GM18526 (cell line): ENCODE measurements around the gene GNG7.

Source experiments
- POLR2A ChIP-seq: IDR thresholded peaks from 3 replicates; pipeline ENCODE4 v1.6.1; 2011; ENCODE audit not compliant: insufficient read length; ENCODE audit errors: extremely low read depth

The GNG7 gene

DNA sequence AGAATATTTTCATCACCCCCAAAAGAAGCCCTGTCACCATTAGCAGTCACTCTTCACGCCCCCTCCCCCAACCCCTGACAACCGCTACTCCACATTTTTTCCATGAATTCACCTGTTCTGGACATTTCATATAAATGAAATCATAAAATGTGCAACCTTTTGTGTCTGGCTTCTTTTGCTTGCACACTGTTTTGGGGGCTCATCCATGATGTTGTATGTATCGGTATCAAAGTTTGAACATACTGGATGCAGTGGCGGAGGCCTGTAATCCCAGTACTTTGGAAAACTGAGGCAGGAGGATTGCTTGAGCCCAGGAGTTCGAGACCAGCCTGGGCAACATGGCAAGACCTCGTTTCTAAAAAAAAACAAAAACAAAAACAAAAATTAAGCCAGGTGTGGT lies 219.4 kb downstream of the GNG7 start:
- TF ChIP-seq POLR2A, result no peak

DNA sequence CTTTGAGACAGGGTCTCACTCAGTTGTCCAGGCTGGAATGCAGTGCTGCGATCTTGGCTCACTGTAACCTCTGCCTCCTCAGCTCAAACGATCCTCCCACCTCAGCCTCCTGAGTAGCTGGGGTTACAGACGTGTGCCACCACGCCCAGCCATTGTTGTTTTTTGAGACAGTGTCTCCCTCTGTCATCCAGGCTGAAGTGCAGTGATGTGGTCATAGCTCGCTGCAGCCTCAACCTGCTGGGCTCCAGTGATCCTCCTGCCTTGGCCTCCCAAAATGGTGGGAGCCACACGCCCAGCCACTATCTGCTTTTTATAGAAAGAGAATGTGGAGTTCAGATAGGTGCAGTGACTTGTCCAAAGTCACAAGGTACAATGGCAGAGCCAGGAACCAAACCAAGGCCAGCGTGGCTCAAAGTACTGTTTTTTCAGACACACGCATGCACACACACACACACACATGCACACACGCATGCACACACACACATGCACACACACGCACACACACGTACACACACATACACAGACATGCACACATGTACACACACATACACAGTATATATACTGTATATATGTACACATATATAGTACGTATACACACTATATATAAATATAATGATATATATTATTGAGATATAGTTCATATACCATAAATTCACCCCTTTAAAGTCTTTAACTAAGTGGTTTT lies 220.0 kb downstream of the GNG7 start:
- no peak for TF ChIP-seq POLR2A

DNA sequence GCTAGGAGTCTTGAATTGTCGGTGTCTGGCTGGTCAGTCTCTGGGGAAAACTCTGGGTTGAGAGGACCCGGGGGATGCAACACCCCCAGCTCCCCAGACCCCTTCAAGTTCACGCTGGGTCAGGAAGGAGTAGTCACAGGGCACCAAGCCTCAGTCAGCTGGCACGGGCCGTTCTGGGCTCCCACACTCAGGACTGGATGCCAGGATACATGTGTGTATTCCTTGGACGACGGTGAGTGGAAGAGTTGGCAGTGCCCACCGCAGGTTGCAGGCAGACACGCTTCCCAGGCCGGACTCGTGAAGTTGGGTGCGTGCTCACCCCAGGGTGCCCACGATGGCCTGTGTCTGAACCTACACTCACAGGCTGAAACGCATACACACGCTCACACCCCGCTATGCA lies 221.0 kb downstream of the GNG7 start:
- no peak for TF ChIP-seq POLR2A

DNA sequence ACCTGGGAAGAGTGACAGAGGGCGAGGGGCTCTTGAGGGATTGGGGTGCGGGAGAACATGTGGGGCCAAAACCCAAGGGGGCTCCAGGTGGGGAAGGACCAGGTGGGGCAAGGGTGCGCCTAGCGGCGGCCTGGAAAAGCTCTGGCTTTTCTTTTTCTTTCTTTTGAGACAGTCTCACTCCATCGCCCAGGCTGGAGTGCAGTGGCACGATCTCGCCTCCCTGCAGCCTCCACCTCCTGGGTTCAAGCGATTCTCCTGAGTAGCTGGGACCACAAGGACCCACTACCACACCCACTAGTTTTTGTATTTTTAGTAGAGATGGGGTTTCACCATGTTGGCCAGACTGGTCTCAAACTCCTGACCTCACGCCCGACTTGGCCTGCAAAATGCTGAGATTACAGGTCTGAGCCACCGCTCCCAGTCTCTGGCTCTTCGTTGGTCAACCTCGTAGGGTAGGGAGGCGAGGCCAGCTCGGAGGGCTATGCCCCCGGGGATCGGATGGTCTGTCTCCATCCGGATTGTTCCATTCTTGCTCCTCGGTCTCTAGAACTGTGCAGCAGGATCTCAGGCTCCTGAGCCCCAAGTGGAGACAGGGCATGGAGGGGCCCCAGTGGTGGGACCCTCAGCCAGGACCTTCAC lies 222.8 kb downstream of the GNG7 start:
- TF ChIP-seq POLR2A, result no peak

DNA sequence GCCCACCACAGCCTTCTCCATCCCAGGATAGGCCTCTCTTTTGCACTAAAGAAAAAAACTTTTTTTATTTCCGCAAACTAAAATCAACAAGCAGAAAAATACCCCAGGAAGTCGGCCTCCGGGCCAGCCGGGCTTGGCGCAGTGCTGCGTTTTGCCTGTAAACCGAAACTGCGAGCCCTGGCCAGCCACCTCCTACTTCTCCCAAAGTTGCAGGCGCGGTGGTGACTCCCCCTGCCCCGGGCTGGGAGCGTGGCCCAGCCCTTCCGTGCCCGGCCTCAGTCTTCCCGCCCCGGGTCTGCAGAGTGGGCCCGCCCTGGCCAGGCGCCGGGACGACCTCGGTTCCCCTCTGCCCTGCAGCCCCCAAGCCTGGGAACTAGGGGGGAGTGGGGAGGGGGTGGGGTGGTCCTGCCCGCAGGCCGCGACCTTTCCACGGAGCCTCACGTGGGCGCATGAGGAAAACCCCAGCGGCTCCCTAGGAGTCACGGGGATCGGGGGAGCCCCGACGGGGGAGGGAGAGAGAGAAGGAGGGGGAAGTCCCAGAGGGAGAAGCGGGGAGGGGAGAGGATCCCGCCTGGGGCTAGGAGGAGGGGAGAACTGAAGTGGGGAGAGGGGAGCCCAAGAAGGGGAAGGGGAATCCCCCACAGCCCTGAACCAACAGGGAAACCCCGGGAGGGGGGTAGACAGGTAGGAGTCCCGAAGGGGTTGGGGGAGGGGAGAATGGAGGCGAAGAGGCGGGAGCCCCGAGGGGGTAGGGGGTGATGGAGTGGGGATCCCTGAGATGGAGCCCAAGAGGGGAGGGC lies 223.5 kb downstream of the GNG7 start:
- TF ChIP-seq POLR2A, result peak; percentile 46

DNA sequence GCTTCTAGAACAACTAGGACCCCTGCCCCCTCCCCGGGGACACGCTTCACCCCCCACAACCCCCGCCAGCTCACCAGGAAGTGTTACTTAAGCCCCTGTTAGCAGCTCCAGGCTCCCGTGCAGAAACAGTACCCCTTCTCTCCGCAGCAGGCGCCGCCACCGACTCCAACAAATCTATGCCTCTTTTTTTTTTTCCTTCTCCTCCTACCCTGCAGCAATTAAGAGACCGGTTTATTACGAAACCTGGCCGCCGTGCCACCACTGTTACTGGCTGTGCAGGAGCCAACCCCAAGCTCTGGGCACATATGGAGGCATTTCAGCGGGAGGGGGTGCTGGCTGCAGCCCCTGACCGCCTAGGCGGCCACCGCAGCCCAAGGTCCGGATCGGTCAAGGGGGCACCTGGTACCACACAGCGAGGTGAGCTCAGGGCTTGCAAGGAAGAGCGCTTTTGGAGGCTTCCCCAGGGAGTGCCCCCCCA lies 224.2 kb downstream of the GNG7 start:
- no peak for TF ChIP-seq POLR2A

DNA sequence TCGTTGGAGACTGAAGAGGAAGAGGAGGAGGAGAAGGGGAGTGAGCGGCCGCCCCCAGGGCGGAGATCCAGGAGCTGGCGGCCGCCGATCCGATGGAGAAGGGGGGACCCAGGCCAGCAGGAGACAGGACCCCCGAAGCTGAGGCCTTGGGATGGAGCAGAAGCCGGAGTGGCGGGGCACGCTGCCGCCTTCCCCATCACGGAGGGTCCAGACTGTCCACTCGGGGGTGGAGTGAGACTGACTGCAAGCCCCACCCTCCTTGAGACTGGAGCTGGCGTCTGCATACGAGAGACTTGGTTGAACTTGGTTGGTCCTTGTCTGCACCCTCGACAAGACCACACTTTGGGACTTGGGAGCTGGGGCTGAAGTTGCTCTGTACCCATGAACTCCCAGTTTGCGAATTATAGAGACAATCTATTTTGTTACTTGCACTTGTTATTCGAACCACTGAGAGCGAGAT lies 224.7 kb downstream of the GNG7 start:
- TF ChIP-seq POLR2A, result peak; percentile 26

DNA sequence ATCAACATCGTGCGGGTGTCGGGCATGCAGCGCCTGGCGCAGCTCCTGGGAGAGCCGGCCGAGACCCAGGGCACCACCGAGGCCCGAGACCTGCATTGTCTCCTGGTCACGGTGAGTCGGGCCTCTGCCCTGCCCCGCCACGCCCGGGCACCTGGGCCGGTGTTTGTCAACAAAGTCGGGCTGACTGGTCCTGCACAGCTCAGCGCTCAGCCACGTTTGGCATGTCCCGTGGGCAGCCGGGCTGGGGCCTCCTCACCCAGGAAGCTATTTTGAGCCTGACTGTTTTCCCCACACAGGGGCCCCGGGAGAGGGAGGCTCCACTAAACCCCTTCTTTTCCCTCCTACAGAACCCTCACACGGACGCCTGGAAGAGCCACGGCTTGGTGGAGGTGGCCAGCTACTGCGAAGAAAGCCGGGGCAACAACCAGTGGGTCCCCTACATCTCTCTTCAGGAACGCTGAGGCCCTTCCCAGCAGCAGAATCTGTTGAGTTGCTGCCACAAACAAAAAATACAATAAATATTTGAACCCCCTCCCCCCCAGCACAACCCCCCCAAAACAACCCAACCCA lies 225.3 kb downstream of the GNG7 start:
- no peak for TF ChIP-seq POLR2A

DNA sequence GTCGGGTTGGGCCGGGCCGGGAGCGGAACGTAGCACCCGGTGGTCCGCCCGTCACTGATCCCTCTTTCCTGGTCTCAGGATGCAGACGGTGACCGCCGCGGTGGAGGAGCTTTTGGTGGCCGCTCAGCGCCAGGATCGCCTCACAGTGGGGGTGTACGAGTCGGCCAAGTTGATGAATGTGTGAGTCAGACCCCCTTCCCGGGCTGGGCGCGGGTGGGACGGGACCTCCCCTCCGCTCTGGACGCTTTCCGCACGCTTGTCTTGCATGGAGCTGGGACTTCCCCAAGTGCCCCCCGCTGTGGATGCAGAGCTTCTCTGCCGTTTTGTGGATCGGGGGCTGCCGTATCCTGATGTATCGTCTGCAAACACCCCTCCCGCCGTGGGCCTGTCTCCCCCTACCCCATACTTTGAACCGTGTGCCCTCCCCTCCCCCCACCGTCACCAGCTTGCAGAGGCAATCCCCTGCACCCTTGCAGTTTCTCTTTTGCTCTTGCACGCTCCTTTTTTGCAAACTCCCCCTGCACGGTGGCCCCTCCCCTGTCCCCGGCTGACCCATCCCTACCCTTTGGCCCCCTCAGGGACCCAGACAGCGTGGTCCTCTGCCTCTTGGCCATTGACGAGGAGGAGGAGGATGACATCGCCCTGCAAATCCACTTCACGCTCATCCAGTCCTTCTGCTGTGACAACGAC lies 225.9 kb downstream of the GNG7 start:
- TF ChIP-seq POLR2A, result no peak

DNA sequence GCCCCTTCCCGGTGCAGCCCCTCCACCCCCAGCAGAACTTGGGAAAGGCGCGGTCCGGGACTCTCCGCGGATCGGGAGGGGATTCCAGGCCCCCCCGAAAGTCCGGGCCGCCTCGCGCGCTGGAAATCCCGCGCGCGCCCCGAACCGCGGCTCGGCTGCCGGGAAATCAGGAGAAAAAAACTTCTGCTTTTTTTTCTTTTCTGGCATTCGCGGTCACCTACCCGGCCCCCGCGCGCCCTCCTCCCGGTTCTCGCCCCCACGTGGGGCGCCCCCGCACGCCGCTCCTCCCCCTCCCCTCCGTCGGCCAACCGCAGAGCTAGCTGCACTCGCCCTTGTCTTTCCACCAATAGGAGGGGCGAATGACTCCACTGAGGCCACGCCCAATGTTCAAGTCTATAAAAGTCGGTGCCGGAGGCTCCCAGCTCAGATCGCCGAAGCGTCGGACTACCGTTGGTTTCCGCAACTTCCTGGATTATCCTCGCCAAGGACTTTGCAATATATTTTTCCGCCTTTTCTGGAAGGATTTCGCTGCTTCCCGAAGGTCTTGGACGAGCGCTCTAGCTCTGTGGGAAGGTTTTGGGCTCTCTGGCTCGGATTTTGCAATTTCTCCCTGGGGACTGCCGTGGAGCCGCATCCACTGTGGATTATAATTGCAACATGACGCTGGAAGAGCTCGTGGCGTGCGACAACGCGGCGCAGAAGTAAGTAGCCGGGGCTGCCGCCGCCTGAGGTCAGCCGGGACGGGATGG lies 226.6 kb downstream of the GNG7 start, which contains the start of gene GADD45B:
GADD45B (plus strand) TSS at position 426 of the 749 bp plus-strand sequence; CDS start at position 658, 232 bp downstream.
- TF ChIP-seq POLR2A, result peak; percentile 100

DNA sequence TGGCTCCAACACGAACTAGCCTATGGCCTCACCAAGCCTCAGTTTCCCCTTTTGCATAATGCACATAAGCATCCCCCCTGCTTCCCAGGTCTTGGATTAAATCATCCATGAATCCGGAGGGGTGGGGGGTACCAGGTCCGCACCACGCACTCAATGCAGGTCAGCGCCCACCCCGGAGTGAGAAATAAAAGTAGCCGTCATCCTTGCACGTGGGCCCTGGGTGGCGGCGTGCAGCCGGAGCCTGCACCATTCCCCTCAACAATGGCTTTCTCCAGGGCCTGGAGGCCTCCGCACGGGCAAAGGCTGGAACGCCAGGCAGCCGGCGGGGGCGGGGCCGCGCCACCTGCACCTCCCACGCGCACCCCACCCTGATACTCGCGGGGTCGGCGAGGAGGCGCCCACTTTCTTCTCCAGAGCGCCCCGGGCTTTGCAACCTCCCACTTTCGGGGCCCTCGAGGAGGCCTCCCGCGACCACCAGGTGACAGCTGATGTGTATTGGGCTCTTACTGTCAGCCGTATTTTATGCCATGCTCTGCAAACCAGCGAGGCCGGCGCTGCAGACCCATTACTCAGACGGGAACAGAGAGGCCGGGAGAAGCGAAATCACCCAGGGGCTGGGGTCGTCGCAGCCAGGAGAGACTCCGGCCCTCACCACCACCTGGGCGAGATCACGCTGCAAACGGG lies 227.3 kb downstream of the GNG7 start:
- TF ChIP-seq POLR2A, result no peak

DNA sequence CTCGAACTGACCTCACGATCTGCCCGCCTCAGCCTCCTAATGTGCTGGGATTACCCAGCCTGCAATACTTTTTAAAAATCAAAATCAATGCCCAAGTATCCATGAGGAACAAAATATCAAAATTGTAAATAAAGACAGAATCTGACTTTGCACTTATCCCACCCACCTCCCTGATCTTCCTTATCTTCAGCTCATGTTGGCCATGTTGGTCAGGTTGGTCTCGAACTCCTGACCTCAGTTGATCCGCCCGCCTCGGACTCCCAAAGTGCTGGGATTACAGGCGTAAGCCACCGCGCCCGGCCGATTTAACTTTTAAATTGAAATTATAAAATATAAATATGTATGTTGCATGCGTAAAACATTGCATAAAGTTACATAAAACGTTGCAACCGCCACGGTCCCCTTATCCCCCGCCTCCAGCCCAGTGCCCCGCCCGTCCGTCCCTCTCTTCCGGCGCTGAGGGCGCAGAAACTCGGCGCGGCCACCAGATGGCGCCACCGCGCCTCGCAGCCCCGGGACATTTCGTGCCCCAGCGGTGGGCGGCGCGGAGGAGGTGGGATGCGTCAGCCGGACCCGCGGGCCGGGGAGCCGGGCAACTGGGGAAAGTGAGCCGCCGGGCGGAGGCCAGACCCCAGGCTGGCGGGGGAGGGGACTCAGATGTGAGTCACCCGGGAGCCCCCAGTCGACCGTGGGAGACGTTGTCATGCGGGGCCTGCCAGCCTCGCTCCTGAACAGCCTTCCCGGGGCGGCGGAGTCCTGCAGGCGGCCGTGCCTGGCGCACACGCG lies 228.1 kb downstream of the GNG7 start:
- peak; percentile 9 for TF ChIP-seq POLR2A

DNA sequence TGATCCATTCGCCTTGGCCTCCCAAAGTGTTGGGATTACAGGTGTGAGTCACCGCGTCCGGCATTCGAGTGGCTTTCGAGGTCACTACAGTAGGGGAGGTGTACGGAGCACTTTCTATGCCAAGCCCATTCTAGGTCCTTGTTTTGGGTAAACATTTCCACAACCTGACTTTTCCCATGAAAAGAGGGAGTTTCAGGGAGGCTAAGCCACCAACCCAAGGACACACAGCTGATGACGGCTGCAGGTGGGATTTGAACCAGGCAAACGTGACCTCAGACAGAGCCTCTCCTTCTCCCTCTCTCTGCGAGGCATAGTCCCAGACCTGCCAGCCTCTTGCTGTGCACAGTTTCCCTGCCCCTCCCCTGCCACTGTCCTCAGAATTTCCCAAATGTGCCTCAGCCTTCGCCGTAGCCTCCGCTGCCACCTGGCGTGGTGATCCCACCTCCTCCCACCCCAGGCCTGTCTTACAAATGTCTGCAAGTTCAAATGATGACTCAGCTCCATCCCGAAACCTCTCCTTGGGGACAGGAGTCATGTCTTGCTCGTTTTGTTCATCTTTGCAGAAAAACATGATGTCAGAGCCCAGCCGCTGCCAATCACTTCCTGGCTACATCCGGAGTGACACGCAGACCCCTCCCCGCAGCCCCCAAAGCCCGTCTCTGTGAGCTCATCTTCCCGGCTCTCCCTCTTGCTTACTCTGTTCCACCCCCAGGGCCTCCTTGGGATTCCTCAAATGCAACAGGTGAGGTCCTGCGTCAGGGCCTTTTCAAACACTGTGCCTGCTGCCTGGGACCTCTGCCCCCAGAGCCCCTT lies 233.2 kb downstream of the GNG7 start:
- no peak for TF ChIP-seq POLR2A
